Measurements from ENCODE around the gene TELO2. TPM values are rescaled to one million over a fixed set of nuclear protein-coding genes. Genes with fewer than 3 reads are reported as not detected.

TELO2 gene
- total and polyA plus RNA-seq, 4 donors = 12.9 to 19.3 (median 16.2) TPM

- no peak for TF ChIP-seq EGR1 (IDR thresholded peaks at IDR 0.05; ENCODE audit: low read depth in 2 of 2)
- TF ChIP-seq TAF1 (conservative IDR thresholded peaks at IDR 0.05) = no peak
- TF ChIP-seq MAX (IDR thresholded peaks at IDR 0.05) = no peak
- TF ChIP-seq FOXA1 (IDR thresholded peaks at IDR 0.05) = no peak
- TF ChIP-seq SP1 (IDR thresholded peaks at IDR 0.05) = no peak
- no peak for TF ChIP-seq NR2F2 (IDR thresholded peaks at IDR 0.05)
Measured at GRCh38 chr16:1538804-1539520, 45.8 kb downstream of the TELO2 start (continued).

GRCh38 chr16:1539720-1540555 is 46.8 kb downstream of the TELO2 start:
- Histone ChIP-seq H3K4me3 (ENCODE audit: low read depth in 1 of 3, low read length in 3 of 3) (no peak overlapping the region), H3K36me3 (ENCODE audit: control insufficient read depth in 4 of 4, insufficient read depth in 3 of 4, low read depth in 1 of 4, low read length in 3 of 4) (no peaks in the 10 kb centered on the region), H3K27ac (ENCODE audit: low read depth in 1 of 2, low read length in 2 of 2) (no peak overlapping the region), H3K9ac (ENCODE audit: low read depth in 1 of 2, low read length in 2 of 2) (no peak overlapping the region), H3K4me1 (ENCODE audit: control insufficient read depth in 4 of 4, insufficient read depth in 4 of 4, low read length in 3 of 4) (peaks cover 0 to 26% (median 3%) of the 10 kb centered on the region in 4 donors), H3K27me3 (ENCODE audit: control insufficient read depth in 4 of 4, insufficient read depth in 4 of 4, low read length in 3 of 4) (no peaks in the 10 kb centered on the region), H3K9me3 (ENCODE audit: control insufficient read depth in 4 of 4, low read length in 3 of 4) (no peaks in the 10 kb centered on the region)
- DNase-seq (ENCODE audit: low spot score) = no peak
- TF ChIP-seq HNF4G (IDR thresholded peaks at IDR 0.05) (no peak), FOXA2 (IDR thresholded peaks at IDR 0.05) (no peak), JUND (IDR thresholded peaks at IDR 0.05) (no peak), EGR1 (IDR thresholded peaks at IDR 0.05; ENCODE audit: low read depth in 2 of 2) (no peak), ZBTB33 (IDR thresholded peaks at IDR 0.05) (no peak), CTCF (IDR thresholded peaks at IDR 0.05; ENCODE audit: low read depth, low read length, missing input control) (no peak), RAD21 (IDR thresholded peaks at IDR 0.05) (no peak)
- 90% methylated on average over 35 of the region's 35 CpGs for WGBS

- 95% methylated on average over 8 of the region's 8 CpGs for WGBS
- Histone ChIP-seq H3K27ac (ENCODE audit: low read depth in 1 of 2, low read length in 2 of 2) (no peak overlapping the region), H3K9ac (ENCODE audit: low read depth in 1 of 2, low read length in 2 of 2) (no peak overlapping the region), H3K9me3 (ENCODE audit: control insufficient read depth in 4 of 4, low read length in 3 of 4) (no peaks in the 10 kb centered on the region), H3K36me3 (ENCODE audit: control insufficient read depth in 4 of 4, insufficient read depth in 3 of 4, low read depth in 1 of 4, low read length in 3 of 4) (no peaks in the 10 kb centered on the region), H3K4me1 (ENCODE audit: control insufficient read depth in 4 of 4, insufficient read depth in 4 of 4, low read length in 3 of 4) (peaks cover 0 to 26% (median 3%) of the 10 kb centered on the region in 4 donors), H3K27me3 (ENCODE audit: control insufficient read depth in 4 of 4, insufficient read depth in 4 of 4, low read length in 3 of 4) (no peaks in the 10 kb centered on the region), H3K4me3 (ENCODE audit: low read depth in 1 of 3, low read length in 3 of 3) (no peak overlapping the region)
- no peak for DNase-seq (ENCODE audit: low spot score)
- no peak for TF ChIP-seq TAF1 (conservative IDR thresholded peaks at IDR 0.05)
- TF ChIP-seq JUND (IDR thresholded peaks at IDR 0.05) = no peak
- no peak for TF ChIP-seq CTCF (IDR thresholded peaks at IDR 0.05; ENCODE audit: low read depth, low read length, missing input control)
- no peak for TF ChIP-seq ATF3 (IDR thresholded peaks at IDR 0.05)
Measured at GRCh38 chr16:1540556-1540855, 47.3 kb downstream of the TELO2 start.
